H54 (cell line): ENCODE measurements around the gene MS4A2.
"Not testable (repeated sequence)": the region's sequence is repeated elsewhere in the genome, so short reads cannot be mapped to it uniquely, and the experiment has no call there.

Experiments used
- DNase-seq: peaks from one replicate; pipeline ENCODE4 v3.0.0; 2011; ENCODE audit warnings: low spot score, mixed read lengths; ENCODE audit not compliant: insufficient read length
- FAIRE-seq: peaks from 3 replicates; lab custom pipeline; 2011; peaks lifted over from hg19 to GRCh38; lab: Jason Lieb, UNC
- POLR2A ChIP-seq: IDR thresholded peaks from 2 replicates; pipeline ENCODE4 v1.6.1; 2011; ENCODE audit warnings: low read depth, mild to moderate bottlenecking, low read length

MS4A2 gene

GRCh38 chr11:60080535-60080934 is 7.9 kb upstream of the MS4A2 start:
- no peak for TF ChIP-seq POLR2A
- FAIRE-seq: no peak
- no peak for DNase-seq

- TF ChIP-seq POLR2A: no peak
- DNase-seq (no peak), FAIRE-seq (no peak)
Observed at GRCh38 chr11:60084631-60085273, 3.7 kb upstream of the MS4A2 start.

GRCh38 chr11:60085909-60086308 is 2.6 kb upstream of the MS4A2 start:
- no peak for FAIRE-seq
- no peak for TF ChIP-seq POLR2A
- DNase-seq: no peak

DNA sequence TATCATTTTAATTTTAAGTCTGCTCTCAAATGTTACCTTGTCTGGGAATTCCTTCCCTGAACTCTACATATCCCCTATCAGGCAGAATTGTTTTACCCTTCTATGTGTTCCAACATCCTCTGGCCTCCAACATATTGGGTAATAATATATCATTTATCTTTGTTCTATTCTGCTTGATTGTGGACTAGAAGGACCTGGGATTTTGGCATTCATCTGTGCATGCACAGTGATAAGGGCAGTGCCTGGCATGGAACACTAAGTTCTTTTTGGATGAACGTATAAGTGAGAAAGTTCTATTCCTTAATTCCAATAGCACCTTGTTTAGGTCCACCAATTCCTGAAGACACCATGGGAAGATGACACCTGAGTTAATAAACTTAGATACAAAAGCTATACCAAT is 1.2 kb upstream of the MS4A2 start:
- no peak for FAIRE-seq
- no peak for TF ChIP-seq POLR2A
- DNase-seq: no peak

GRCh38 chr11:60095477-60096120 is 7.1 kb downstream of the MS4A2 start:
- no peak for FAIRE-seq
- DNase-seq: no peak
- no peak for TF ChIP-seq POLR2A

- FAIRE-seq: no peak
- TF ChIP-seq POLR2A: no peak
Observed at GRCh38 chr11:60097189-60097588, 8.7 kb downstream of the MS4A2 start.

DNA sequence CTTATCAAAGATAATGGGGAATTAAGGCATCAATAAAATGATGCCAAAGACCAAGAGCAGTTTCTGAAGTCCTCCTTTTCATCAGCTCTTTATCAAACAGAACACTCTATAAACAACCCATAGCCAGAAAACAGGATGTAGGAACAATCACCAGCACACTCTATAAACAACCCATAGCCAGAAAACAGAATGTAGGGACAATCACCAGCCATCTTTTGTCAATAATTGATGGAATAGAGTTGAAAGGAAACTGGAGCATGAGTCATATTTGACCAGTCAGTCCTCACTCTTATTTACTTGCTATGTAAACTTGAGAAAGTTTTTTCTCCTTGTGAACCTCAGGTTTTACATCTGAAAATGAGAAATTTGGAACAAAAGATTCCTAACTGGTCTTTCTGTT is 10.0 kb downstream of the MS4A2 start:
- no peak for FAIRE-seq
- no peak for DNase-seq
- no peak for TF ChIP-seq POLR2A

More at GRCh38 chr11:60097189-60097588, 8.7 kb downstream of the MS4A2 start:
- no peak for DNase-seq

DNA sequence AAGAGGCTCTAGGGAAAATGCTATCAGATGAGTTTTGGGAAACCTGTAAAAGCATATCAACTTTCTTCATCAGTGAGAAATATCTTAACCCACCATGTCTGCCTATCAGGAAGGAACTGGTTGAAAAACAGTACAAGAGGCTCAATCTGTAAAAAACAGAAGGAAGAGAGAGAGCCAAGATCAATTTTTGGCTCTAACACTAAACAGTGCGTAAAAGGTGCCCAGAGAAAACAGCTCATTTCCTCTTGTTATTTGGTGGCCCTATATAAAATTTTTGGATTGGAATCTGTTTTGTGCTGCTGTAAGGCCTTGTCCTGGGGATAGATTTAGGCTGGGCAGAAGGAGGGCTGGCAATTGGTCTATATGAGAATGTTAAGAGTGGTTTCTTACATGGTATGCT is 12.1 kb downstream of the MS4A2 start:
- no peak for DNase-seq
- no peak for FAIRE-seq
- TF ChIP-seq POLR2A: no peak

- not testable (repeated sequence) for FAIRE-seq, DNase-seq
Observed at GRCh38 chr11:60101368-60101767, 12.9 kb downstream of the MS4A2 start.

GRCh38 chr11:60104471-60105115 is 16.1 kb downstream of the MS4A2 start:
- DNase-seq, FAIRE-seq: not testable (repeated sequence)

GRCh38 chr11:60108631-60109030 is 20.2 kb downstream of the MS4A2 start:
- DNase-seq: not testable (repeated sequence)

DNA sequence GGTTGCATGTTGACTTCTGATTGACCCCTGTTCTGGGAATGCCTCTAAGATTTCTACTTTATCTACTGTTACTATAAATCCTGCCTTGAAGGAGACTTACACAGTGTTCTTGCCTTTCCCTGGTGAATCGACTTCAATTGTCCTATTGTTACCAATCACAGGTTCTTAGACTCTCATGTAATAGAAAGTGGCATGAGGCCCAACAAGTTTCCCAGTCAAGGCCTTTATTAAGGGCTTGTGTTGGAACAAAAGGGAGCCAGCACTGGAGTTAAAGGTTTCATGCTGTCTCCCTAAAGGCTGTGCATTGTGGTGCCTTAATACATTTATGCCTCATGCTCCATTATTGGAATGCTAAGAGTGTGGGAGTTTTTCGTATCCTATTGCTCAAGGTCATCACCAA is 23.3 kb downstream of the MS4A2 start:
- no peak for DNase-seq
- no peak for FAIRE-seq
- TF ChIP-seq POLR2A: no peak

More at GRCh38 chr11:60108631-60109030, 20.2 kb downstream of the MS4A2 start:
- FAIRE-seq: not testable (repeated sequence)

DNA sequence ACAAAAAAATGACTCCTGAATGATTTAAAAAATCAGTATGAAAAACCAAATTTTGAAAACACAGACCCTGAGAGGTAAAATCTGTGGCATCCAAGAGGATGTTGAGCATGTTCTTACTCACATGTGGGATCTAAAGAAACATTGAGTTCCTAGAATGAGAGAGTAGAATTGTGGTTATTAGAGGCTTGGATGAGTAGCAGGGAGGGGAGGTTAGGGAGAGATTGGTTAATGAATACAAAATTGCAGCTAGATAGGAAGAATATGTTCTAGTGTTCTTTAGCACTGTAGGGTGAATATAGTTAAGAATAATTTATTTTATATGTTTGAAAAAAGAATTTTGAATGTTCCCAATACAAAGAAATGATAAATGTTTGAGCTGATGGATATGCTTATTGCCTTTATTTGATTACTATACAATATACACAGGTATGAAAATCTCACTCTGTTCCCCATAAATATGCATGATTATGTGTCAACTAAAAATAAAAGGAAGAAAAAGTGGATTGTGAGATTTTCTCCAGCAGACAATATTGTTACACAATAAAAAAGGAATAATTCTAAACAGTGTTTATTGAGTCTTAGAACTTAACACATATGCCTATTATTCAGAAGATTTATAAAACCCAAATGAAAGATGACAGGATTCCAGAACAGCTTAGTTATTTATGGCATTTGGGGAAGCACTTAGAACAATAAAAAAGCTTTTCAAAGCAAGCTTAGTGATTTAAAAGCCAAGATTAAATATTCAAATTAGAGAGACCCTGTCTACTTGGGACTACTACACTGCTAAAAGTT is 28.7 kb downstream of the MS4A2 start:
- no peak for FAIRE-seq
- no peak for DNase-seq
- no peak for TF ChIP-seq POLR2A

DNA sequence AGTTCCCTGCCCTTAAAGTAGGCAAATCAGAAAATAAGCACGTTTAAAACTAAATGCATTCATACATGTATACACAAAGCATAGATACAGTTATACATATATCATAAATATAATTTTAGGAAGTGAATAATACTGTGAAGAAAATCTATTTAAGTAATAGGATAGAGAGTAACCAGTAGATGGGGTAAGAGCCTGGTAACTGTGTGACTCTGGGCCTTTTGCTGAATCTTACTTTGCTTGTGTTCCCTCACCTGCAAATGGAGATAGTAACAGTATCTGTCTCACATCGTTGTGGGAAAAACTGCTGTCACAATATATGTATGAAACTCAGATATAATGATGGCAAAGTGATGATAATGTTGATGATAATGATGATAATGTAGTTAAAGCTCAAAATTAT is 29.9 kb downstream of the MS4A2 start:
- no peak for TF ChIP-seq POLR2A
- FAIRE-seq (no peak), DNase-seq (no peak)
